Measurements from ENCODE around the gene AK5.

AK5 gene

DNA sequence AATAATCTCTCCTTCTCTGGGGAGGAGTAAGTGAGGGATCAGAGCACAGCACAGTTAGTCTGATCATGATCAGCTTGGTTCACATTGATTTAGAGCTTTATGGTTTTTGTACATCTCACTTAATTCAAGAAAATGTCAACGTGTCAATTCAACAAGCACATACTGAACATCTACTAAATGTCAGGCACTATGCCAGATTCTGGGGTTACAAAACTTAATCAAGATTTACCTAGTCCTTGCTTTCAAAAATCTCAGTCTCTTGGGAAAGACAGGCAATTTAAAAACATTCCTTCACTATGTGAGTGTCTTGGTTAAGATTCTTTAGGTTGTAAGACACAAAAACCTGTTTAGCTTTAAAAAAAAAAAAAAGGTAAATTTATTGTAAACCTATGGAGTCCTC is 181.4 kb downstream of the AK5 start:
- Histone ChIP-seq H3K79me2 (ENCODE audit: control insufficient read depth, low read length) (no peaks in the 10 kb centered on the region), H3K4me1 (ENCODE audit: control insufficient read depth, low read length) (peaks cover 12% of the 10 kb centered on the region), H3K27ac (ENCODE audit: low read depth, low read length) (no peak overlapping the region), H3K36me3 (ENCODE audit: control insufficient read depth, low read length) (no peaks in the 10 kb centered on the region), H3K9me3 (ENCODE audit: control insufficient read depth, insufficient read depth, low read length) (no peaks in the 10 kb centered on the region), H3K4me2 (ENCODE audit: low read length) (no peak overlapping the region), H3F3A (ENCODE audit: control insufficient read depth, insufficient read depth) (no peaks in the 10 kb centered on the region), H3K4me3 (ENCODE audit: low read length) (no peak overlapping the region), H3K9me2 (replicated peaks; ENCODE audit: control insufficient read depth, low read length) (no peaks in the 10 kb centered on the region), H4K20me1 (ENCODE audit: control insufficient read depth, insufficient read depth, low read depth, low read length) (no peaks in the 10 kb centered on the region), H3K27me3 (ENCODE audit: control insufficient read depth, low read length) (peaks cover 2% of the 10 kb centered on the region; the same call in 1 of the 2 replicates)
- no peak for TF ChIP-seq CTCF (IDR thresholded peaks at IDR 0.05; ENCODE audit: low read depth, low read length, poor library complexity, severe bottlenecking)
- no peak for TF ChIP-seq EZH2phosphoT487 (IDR thresholded peaks at IDR 0.05; ENCODE audit: borderline replicate concordance, low read length)

GRCh38 chr1:77465139-77465538 is 183.3 kb downstream of the AK5 start:
- H3K36me3 ChIP-seq (ENCODE audit: control insufficient read depth, low read length): no peaks in the 10 kb centered on the region
- H3K27ac ChIP-seq (ENCODE audit: low read depth, low read length): no peak overlapping the region
- H4K20me1 ChIP-seq (ENCODE audit: control insufficient read depth, insufficient read depth, low read depth, low read length): no peaks in the 10 kb centered on the region
- peaks cover 2% of the 10 kb centered on the region; the same call in 1 of the 2 replicates for H3K27me3 ChIP-seq (ENCODE audit: control insufficient read depth, low read length)
- peaks cover 5% of the 10 kb centered on the region for H3K4me1 ChIP-seq (ENCODE audit: control insufficient read depth, low read length)
- H3F3A ChIP-seq (ENCODE audit: control insufficient read depth, insufficient read depth): no peaks in the 10 kb centered on the region
- no peak for TF ChIP-seq CTCF (IDR thresholded peaks at IDR 0.05; ENCODE audit: low read depth, low read length, poor library complexity, severe bottlenecking)
- no peak overlapping the region for H3K4me3 ChIP-seq (ENCODE audit: low read length)
- no peak overlapping the region for H3K4me2 ChIP-seq (ENCODE audit: low read length)
- no peaks in the 10 kb centered on the region for H3K9me2 ChIP-seq (replicated peaks; ENCODE audit: control insufficient read depth, low read length)
- H3K79me2 ChIP-seq (ENCODE audit: control insufficient read depth, low read length): no peaks in the 10 kb centered on the region
- no peaks in the 10 kb centered on the region for H3K9me3 ChIP-seq (ENCODE audit: control insufficient read depth, insufficient read depth, low read length)

DNA sequence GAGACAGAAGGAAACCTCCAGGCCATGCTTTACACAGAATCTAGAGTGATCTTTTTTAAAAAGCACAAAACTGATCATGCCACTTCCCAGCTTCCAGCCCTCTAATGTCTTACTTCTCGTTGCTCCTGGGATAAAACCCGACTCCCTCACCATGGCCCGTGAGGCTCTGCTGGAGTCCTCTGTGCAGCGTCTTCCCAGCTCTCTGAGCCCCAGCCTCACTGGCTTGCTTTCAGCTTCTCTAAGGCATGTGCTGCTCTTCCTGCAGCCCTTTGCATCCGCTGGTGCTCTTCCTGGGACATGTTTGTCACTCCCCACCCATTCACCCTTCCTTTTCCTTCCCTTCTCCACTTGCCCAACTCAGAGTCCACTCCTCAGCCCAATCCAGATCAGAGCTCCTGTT is 184.1 kb downstream of the AK5 start:
- no peaks in the 10 kb centered on the region for H3K9me2 ChIP-seq (replicated peaks; ENCODE audit: control insufficient read depth, low read length)
- TF ChIP-seq CTCF (IDR thresholded peaks at IDR 0.05; ENCODE audit: low read depth, low read length, poor library complexity, severe bottlenecking) (no peak), EZH2phosphoT487 (IDR thresholded peaks at IDR 0.05; ENCODE audit: borderline replicate concordance, low read length) (no peak)

More for the DNA sequence above, 184.1 kb downstream of the AK5 start:
- no peaks in the 10 kb centered on the region for H3K79me2 ChIP-seq (ENCODE audit: control insufficient read depth, low read length)
- H4K20me1 ChIP-seq (ENCODE audit: control insufficient read depth, insufficient read depth, low read depth, low read length): no peaks in the 10 kb centered on the region
- H3K36me3 ChIP-seq (ENCODE audit: control insufficient read depth, low read length): no peaks in the 10 kb centered on the region
- no peaks in the 10 kb centered on the region for H3F3A ChIP-seq (ENCODE audit: control insufficient read depth, insufficient read depth)
- H3K4me1 ChIP-seq (ENCODE audit: control insufficient read depth, low read length): no peaks in the 10 kb centered on the region
- H3K4me3 ChIP-seq (ENCODE audit: low read length): no peak overlapping the region
- H3K9me3 ChIP-seq (ENCODE audit: control insufficient read depth, insufficient read depth, low read length): no peaks in the 10 kb centered on the region
- no peak overlapping the region for H3K4me2 ChIP-seq (ENCODE audit: low read length)
- H3K27me3 ChIP-seq (ENCODE audit: control insufficient read depth, low read length): peaks cover 2% of the 10 kb centered on the region; the same call in 1 of the 2 replicates
- no peak overlapping the region for H3K27ac ChIP-seq (ENCODE audit: low read depth, low read length)
